Loucy (cell line): Measurements from ENCODE around the gene TBATA.

Experiments
- EZH2phosphoT487 ChIP-seq: fragments of 200-600 bp; IDR thresholded peaks from 2 replicates; pipeline ENCODE4 v1.6.1; 2018; ENCODE audit warnings: antibody characterized with exemption, mild to moderate bottlenecking, moderate library complexity, borderline replicate concordance
- TF ChIP-seq, protein P1 (sequence below): fragments of 200-600 bp; sonication (generic); conservative IDR thresholded peaks from 2 replicates; pipeline ENCODE4 v1.5.1; 2014; ENCODE audit warnings: mild to moderate bottlenecking, antibody characterized with exemption, low read length

DNA sequence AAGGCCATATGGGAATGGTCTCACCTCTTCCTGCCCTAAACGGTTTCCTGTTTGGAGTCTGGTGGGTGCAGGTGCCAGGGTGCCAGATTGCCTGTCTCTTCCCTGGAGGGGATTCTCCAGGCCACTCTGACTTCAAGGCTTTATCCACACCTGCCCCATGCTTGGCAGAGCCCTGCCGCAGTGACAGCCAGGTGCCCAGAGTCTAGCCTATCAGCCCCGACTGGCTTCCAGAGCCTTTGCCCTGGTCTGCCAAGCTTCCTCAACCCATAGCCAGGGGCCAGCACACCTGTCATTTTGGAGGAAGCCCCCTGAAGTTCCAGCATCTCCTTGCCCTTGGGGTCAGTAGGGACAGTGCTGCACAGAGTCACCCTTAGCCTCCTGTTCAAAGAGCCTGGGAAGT lies 21.6 kb downstream of the TBATA start:
- TF ChIP-seq EZH2phosphoT487 = no peak
- TF ChIP-seq, protein P1, sequence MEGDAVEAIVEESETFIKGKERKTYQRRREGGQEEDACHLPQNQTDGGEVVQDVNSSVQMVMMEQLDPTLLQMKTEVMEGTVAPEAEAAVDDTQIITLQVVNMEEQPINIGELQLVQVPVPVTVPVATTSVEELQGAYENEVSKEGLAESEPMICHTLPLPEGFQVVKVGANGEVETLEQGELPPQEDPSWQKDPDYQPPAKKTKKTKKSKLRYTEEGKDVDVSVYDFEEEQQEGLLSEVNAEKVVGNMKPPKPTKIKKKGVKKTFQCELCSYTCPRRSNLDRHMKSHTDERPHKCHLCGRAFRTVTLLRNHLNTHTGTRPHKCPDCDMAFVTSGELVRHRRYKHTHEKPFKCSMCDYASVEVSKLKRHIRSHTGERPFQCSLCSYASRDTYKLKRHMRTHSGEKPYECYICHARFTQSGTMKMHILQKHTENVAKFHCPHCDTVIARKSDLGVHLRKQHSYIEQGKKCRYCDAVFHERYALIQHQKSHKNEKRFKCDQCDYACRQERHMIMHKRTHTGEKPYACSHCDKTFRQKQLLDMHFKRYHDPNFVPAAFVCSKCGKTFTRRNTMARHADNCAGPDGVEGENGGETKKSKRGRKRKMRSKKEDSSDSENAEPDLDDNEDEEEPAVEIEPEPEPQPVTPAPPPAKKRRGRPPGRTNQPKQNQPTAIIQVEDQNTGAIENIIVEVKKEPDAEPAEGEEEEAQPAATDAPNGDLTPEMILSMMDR = no peak
